G401.6 (cell line): Measurements from ENCODE around the gene CMIP.

ENCODE experiments used
- FAIRE-seq: peaks from 2 replicates; lab custom pipeline; 2012; peaks lifted over from hg19 to GRCh38; lab: Jason Lieb, UNC

The CMIP gene

DNA sequence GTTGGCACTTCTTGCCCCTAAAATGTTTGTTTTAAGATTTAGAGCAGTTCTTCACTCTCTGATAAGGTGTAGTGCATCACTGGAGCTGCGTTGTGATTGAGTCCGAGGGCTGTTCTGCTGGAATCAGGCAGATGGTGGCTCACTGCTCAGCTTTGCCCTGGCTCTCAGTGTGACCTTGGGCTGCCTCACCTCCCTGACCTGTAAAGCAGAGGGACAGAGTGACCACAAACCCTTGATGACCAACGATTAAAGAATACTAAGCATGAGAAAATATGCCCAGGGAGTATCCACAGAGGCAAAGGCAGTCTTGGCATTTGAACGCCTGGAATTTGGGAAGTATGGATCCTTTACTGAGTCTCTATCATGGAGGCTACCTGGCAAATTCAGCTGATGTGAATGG is 18.1 kb downstream of the CMIP start:
- no peak for FAIRE-seq

- no peak for FAIRE-seq
These were observed 18.8 kb downstream of the CMIP start for GRCh38 chr16:81463296-81463890.

- no peak for FAIRE-seq
These were observed 19.7 kb downstream of the CMIP start for GRCh38 chr16:81464279-81464678.

GRCh38 chr16:81465375-81465943 is 20.9 kb downstream of the CMIP start:
- no peak for FAIRE-seq

DNA sequence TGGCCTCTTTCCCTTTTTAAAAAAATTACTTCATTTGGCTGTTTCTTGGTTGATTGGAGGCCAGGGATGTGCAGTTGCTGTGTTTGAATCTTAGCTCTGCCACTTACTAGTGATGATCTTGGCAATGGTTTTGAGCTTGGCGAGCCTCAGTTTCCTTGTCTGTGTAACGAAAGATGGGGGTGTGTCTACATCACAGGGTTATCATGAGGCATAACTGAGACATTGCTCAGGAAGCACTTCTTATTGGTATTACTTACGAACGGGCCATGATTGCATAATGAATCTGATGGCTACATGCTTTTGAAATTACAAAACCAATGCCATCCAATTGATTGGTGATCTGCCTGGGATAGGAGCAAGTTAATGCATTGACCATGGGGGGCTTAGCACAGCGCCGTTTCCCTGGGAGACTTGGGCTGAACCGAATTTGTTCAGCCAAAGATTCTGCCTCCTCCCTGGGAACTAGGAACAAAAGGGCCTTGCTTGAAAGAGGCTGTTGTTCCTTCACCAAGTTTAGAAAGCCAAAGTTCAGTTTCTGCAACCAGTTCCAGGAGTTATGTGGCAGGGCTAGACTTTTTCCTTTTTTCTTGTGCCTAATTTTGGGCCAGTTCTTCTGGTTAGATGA is 21.9 kb downstream of the CMIP start:
- FAIRE-seq = no peak

GRCh38 chr16:81467072-81467471 is 22.5 kb downstream of the CMIP start:
- FAIRE-seq = no peak

- no peak for FAIRE-seq
These were observed 23.2 kb downstream of the CMIP start for GRCh38 chr16:81467815-81468214.

- FAIRE-seq = no peak
These were observed 23.8 kb downstream of the CMIP start for GRCh38 chr16:81468269-81468902.

DNA sequence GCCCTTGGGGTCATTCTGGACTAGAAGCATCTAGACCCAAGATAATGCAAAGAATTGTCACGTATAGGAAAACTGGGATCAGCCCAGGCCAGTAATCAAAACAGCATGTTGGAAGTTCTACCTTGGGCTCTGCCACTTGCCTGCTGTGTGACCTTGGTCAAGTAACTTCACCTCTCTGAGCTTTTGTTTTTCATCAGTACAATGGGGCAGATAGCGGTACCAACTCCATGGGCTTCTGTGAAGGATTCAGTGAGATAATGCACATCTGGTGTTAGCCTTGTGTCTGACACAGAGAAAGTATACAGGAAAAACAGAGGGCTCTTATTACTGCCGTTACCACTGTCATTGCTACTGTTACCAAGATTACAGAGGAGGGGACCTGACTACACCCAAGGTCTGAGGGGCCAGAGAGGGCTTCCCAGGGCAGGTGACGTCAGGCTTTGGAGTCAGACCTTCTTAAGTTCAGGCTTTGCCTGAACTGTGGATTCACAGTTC is 24.6 kb downstream of the CMIP start:
- no peak for FAIRE-seq

DNA sequence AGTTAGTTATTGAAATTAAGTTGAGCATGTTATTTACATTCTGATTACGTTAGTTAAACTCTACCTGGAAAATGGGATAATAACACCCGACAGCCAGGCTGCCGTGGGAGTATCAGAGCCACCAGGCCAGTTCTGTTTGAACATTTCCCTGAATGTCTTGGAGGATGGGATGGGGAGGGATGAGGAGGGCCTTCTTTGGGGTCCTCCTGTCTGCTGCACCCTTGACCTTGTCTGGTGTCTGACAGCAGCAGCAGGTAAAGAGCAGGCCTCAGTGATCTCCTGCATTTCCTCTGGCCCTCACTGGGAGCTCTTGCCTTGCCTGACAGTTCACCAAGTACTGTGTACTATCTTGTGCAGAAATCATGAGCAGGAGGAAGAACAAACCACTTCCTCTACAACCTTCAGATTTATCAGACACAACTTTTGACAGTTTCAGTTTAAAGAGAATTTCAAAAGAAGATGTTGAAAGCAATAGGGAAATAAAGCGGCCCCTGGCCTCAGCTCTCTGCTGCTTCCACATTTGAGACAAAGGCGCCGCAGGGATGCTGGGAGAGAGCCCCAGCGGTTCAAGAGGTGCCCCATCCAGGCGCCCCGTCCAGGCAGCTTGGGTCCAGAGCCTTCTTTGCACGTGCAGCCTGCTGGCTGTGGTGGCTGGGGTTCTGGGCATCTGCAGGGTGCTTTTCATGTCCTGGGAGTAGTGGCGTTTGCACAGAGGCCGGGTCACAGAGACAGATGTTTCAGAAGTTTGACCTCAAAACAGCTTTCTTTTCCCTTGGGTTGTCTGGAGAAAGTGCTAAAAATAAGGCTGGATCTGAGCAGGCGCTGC is 25.3 kb downstream of the CMIP start:
- FAIRE-seq = no peak

DNA sequence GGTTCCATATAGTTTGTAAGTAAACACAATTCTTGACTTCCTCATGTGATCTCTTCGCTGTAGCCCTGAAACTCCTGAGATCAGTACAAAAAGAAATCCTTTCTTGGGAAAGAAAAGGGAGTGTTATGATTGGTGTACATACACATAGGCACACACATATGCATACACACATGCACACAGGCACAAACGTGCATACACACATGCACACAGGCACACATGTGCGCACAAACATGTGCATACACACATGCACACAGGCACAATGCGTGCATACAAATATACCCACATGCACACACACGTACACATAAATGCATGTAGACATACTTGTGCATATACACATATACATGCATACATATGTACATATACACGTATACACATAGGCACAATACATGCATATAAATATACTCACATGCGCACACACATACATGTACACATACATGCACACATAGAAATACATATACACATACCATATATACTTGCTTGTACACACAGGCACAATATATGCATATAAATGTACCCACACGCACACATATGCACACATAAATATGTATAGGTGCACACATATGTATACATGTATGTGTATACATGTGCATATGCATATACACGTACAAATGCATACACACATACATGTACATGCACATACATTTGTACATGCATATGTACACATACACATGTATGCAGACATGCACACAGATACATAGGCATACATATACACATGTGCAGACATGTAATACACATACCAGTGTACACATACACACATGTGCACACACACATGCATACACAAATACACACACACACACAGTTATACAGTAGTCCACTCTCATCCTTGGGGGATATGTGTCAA is 26.4 kb downstream of the CMIP start:
- FAIRE-seq = no peak

DNA sequence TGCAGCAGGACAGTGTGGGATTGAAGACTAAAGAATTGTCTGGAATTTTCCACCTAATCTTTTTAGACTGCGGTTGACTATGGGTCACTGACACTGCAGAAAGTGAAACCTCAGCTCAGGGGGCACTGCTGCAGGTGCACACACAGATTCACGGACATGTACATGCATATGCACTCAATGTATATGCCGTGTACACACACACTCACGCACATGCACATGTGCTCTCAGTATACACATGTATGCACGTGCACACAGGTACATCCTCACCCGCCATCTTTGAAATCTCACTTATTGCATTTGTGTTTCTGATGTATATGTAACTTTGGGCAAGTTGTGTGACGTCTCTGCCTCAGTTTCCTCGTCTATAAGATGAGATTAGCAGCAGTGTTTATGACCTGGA is 27.3 kb downstream of the CMIP start:
- no peak for FAIRE-seq

GRCh38 chr16:81472391-81472790 is 27.8 kb downstream of the CMIP start:
- FAIRE-seq = no peak

- no peak for FAIRE-seq
These were observed 28.5 kb downstream of the CMIP start for GRCh38 chr16:81473066-81473488.

- FAIRE-seq = no peak
These were observed 28.9 kb downstream of the CMIP start for GRCh38 chr16:81473558-81473957.

GRCh38 chr16:81473969-81474959 is 29.7 kb downstream of the CMIP start:
- FAIRE-seq = no peak

DNA sequence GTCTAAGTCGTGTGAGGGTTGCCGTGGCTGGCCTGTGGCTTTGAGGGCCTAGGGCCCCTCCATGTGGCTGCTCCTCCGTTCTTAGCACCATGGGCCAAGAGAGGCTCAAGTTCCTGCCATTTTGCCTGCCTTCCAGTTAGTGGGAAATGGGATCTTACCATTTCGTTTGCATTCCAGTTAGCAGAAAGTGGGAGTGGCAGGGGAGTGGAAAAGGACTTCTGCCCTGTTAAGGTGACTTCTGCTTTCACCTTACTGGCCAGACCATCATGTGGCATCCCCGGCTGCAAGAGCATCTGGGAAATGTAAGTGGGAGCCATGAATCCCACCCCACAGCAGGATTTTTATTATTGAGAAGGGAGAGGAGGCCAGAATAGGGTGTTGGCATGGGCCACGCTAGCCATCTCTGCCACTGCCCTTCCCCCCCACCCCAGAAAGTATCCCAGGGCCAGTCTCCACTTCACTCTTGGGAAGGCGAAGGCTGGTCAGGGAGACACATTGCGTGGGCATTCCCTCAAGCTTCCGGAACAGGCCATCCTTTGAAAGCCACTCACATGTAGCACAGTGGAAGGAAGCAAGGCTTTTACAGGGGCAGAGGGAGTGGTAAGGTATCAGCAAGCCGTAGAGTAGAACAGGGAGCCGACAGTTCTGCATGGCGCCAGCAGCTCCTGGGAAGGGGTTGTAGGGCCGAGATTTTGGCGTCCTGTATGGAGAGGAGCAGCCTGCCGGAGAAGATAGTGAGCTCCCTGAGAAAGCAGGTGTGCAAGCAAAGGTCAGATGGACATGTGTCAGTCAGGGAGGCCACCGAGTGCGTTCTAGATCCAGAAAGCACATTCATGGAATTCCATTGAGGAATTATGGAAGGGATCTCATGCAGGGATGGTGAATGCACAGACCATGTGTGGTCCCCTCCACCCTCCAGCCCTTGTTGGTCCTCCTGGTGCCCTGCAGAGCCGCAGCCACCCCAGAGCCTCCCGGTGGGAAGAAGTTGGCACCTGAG is 33.4 kb downstream of the CMIP start:
- FAIRE-seq = no peak

DNA sequence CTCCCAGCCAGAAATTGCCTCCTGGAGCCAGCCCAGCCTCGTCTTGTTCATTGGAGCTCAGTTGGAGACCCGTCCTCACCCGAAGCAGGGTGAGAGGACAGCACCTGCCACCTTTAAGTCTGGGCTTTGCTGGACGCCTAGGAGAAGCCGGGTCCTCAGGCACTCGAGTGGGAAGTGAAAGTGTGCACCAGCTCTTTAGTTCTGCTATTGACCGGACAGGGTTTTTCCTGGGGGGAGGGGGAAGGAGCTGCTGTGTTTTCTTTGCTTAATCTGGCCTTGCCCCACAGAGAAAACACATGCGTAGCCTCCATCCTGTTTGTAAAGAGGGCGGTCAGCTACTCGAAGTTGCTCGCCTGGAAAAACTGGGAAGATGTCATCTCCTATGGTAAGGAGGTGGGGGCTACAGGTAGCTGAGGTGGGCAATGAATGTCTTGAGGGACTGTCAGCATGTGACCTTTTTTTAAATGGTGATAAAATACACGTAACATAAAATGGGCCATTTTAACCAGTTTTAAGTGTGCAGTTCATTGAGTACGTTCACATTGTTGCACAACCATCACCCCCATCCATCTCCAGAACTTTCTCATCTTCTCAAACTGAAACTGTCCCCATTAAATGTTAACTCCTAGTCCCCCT is 34.4 kb downstream of the CMIP start:
- no peak for FAIRE-seq
